HG02642 (cell line): Measurements from ENCODE around the gene TUBA4B.
"Not testable (repeated sequence)": the region's sequence is repeated elsewhere in the genome, so short reads cannot be mapped to it uniquely, and the experiment has no call there.

ENCODE experiments used
- ATAC-seq: cut with Tn5 transposase; IDR thresholded peaks from one replicate; pipeline ENCODE4 v1.9.1; 2021; ENCODE audit warnings: mild to moderate bottlenecking; ENCODE audit not compliant: unreplicated experiment, poor library complexity

TUBA4B gene

DNA sequence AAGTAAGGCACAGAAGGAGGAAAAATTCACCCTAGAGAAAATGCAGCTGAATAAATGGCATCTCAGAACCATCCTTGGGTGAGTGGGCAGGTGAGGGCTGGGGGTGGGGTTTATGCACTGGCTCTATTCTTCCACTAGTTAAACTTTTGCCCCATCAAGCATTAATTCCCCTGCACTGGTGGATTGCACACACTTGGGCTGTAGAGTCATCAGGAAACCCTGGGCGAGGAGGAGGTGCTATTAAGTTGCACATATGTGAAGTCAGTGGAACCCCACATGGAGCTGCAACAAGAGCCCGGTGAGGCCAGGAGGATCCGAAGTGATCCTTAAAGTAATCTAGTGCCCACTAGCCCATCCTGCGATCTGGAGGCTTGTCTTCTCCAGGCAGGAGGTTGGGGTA lies 19.3 kb downstream of the TUBA4B start:
- no peak for ATAC-seq

DNA sequence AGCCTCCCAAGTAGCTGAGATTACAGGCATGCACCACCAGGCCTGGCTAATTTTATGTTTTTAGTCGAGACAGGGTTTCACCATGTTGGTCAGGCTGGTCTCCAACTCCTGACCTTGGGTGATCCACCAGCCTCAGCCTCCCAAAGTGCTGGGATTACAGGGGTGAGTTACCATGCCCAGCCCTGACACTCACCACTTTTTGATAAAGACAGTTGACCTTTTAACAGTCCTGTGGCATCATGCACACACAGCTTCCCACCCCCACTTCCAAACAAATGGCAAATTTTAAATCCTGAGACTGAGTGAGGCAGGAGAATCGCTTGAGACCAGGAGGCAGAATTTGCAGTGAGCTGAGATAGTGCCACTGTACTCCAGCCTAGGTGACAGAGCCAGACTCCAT lies 20.0 kb downstream of the TUBA4B start:
- no peak for ATAC-seq

DNA sequence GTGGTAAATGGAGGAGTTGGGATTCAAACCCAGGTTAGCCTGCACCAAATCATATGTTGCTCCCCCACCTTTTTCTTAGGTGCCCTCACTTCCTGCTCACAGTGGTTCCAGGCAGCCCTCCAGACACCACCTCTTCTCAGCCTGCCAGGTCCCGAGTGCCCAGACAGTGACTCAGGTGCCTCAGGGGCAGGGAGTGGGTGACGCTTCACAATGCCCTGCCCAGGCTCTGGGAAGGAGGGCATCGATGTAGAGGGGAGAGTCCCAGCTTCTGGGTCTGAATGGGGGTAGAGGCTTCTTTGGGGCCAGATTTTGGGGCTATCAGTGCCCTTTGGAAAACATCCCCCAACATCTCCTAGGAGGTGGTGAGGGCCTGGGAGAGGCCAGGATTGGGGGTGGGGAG lies 20.9 kb downstream of the TUBA4B start:
- no peak for ATAC-seq

DNA sequence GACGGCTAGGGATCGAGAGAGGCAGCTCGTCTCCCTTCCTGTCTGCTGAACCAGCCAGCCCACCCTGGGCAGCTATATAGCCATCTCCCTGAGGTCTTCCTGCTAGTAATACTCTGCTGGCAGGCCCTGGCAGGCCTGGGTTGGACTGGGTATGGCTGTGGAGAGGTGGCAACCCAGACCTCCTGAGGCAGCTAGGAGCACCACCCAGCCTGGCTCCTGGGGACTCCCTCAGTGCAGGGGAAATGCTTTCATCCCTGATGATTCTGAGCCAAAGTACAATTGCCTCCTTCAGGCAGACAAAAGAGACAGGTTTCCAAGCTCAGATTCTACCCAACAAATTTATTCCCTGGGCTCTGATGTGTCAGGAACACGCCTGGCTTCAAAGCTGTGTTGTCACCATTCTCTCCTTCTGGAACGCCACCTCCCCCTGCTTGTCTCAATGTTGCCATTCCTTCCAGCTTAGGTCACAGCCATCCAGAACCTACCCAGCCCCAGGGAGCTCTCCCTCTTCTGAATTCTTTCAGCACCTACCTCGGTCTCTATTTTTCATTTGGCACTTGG lies 21.4 kb downstream of the TUBA4B start:
- no peak for ATAC-seq

DNA sequence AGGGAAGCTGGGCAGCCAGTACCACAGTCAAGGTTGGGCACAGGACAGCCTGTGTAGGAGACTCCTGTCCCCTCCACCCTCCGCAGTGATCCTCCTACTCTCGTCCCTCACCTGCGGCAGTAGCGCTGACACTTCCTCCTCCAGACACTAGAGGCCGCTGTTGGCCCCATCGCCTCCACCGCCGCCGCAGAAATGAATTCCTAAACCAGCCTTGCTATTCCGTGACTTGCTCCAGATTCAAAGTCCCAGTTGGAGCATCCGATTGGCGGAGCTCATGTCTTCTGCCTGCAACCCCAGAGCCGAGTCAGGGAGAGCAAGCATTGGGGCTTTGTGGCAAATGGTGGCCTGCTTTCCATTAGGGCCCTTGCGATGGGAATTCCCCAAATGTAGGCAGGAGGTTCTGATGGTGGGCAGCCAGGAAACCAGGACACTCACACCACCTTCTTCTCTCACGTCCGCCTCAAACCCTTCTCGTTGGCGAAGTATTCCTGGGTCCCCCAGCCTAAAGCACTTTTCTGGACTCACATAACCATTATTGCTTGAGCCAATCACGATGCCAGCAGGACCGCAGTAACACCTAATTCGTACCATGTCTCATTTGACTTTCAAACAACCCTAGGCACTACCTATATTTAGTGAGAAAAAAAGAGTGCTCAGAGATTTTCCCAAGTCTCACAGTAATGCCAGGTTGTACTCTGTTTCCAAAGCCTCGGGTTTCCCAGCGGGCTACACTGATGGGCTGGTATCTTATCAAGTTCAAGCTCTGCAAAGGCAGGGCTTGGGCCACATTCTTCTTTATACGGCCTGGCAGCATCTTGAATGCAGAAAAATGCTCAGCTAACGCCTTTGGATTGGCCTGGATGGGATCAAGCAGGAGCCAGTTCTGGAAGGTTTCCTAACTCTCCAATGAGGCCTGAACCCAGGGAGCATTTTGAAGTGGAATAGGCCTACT lies 24.9 kb downstream of the TUBA4B start:
- peak; percentile 26 for ATAC-seq

DNA sequence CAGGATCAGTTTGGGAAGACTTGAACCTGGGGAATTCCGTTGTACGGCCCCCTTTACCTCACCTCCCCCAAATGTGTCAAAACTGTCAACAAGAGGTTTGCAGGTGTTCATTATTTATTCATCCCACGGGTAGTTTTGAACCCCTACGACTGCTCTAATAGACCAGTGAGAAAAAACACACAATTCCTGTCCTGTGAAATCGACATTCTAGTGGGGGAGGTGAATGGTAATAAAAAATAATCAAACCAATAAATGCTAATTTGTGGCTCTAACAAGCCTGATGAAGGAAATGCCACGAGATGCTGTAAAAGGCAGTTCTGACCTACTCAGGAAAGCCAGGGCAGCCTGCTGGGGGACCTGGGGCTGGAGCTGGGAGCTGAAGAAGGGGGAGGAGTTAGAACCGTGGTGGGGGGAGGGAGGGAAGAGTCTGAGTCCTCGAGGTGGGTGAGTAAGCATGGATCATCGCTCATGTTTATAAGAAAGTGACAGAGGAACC lies 25.7 kb downstream of the TUBA4B start:
- no peak for ATAC-seq

DNA sequence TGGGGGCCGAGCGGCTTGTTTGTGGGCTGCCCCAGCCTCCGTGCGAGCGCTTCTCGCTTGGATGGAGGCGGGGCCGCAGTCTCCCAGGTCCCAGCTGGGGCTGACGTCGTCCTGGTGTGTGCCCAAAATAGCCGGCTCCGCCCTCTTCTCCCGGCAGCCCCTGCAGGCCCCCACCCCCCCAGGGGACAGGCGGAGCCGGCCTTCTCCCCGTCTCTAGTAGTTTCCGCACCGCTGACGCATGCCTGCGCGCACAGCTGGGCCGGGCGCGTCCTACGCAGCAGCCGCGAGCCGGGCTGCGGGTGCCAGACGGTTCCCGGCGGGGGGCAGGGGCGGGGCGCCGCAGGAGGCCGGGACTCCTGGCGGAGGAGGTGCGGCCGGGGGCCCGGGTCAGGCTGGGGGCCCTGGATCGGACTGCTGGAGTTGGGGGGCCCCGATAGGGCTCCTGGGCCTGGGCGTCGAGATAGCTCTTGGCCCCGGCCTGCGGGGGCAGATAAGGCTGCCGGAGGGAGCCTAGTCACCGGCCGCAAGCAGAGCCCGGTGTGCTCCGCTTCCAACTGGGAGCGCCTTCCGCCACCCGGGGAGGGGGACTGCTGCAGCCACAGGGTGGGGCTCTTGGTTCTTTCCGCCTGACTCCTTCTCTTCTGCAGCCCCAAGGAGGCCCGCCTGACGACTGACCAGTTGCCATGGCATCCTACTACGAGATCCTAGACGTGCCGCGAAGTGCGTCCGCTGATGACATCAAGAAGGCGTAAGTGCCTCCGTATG lies 26.3 kb downstream of the TUBA4B start, which contains the start of gene DNAJB2:
Gene DNAJB2 (plus strand): TSS at position 216 of the 765 bp plus-strand sequence. CDS start 468 bp downstream, at position 684.
- peak; percentile 91 for ATAC-seq

DNA sequence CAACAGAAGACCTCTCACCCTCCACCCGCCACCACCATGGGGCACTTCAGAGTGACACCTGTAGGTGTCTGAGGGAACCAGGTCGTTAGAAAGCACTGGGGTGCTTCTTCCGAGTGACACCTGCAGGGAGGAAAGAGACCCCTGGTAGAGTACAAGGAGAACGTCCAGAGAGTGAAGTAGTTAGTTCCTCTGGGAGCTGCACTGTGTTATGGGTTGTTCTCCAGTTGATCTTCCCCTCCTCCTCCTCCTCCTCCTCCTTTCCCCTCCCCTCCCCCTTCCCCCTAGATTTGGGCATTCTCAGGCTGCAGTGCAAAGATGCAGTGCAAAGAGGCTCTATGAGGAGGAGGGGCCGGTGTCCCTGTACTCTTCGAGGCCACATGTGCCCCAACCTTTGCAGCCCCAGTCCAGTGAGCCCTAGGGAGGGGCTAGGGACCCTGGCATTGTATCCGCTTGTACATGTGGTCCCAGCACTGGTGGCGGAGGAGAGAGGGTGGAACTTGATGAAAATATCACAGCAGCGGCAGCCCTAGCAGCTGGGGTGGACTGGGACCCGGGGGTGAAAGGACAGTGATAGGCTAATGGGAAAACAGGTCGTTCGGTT lies 27.0 kb downstream of the TUBA4B start:
- ATAC-seq: no peak

DNA sequence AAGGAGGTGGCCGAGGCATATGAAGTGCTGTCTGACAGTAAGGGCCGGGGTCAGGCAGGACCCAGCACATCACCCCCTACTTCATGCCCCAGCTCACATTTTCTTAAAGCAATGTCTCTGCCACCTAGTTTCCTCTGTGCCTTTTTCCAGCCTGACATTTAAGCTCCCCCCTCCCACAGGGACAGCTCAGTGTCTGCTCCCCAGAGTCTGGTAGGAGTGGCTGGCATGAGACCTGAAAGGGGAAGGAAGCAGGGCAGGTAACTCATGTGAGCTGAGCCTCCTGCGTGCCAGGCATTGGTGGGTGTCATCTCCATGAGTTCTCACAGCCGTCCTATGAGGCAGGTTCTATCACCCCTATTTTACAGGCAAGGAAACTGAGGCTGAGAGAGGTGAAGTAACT lies 27.6 kb downstream of the TUBA4B start:
- no peak for ATAC-seq

DNA sequence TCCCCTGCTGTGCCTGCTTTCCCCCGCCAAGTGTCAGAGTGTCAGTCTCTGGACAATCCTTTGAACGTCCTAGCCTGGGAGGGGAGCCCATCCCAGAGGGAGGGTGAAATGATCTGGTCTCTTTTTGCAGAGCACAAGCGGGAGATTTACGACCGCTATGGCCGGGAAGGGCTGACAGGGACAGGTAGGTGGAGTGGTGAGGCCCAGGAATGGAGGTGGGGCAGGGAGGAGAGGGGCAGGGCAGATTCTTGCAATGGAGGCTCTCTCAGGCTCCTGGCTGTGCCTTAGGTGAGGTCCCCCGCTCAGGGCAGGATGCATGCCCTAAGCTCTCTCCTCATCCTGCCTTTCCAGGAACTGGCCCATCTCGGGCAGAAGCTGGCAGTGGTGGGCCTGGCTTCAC lies 28.5 kb downstream of the TUBA4B start:
- ATAC-seq: no peak

DNA sequence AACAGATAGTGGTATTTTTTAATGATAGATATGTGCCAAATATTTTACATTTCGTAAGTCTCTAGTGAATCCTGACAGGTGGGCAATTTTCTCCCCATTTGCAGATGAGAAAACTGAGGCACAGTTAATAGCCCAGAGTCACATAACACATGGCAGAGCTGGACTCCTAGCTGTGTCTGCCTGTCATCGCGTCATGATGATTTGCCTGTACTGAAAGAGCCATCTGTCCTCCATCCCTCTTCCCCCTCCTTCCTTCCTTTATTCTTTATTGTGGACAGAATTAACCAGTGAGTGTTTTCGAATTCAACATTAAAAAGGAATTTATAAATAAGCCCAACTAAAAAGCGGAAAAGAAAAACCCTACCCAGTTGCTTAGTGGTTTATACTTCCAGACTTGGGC lies 29.3 kb downstream of the TUBA4B start:
- ATAC-seq: no peak

DNA sequence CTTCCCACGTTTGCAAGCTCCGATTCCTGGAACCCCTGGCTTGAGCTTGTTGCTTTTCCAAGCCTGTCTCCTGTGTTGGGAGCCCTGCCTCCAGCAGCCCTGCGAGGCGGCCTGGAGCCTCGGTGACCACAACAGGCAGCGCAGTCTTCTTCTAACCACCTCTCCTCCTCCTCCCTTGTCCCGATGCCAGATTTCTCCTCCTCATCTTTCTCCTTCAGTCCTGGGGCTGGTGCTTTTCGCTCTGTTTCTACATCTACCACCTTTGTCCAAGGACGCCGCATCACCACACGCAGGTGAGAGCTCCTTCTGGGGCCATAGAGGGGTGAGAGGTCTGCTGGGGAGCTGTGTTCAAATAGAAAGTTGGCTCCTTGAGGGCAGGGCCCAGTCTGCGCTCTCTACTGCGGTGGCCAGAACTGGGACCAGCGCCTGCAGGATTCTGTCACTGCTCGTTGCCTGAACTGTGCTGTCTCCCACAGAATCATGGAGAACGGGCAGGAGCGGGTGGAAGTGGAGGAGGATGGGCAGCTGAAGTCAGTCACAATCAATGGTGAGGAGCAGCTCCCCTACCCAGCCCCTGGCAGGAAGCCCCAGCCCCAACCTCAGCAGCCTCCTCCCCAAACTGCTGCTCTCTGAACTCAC lies 30.0 kb downstream of the TUBA4B start:
- ATAC-seq: no peak

DNA sequence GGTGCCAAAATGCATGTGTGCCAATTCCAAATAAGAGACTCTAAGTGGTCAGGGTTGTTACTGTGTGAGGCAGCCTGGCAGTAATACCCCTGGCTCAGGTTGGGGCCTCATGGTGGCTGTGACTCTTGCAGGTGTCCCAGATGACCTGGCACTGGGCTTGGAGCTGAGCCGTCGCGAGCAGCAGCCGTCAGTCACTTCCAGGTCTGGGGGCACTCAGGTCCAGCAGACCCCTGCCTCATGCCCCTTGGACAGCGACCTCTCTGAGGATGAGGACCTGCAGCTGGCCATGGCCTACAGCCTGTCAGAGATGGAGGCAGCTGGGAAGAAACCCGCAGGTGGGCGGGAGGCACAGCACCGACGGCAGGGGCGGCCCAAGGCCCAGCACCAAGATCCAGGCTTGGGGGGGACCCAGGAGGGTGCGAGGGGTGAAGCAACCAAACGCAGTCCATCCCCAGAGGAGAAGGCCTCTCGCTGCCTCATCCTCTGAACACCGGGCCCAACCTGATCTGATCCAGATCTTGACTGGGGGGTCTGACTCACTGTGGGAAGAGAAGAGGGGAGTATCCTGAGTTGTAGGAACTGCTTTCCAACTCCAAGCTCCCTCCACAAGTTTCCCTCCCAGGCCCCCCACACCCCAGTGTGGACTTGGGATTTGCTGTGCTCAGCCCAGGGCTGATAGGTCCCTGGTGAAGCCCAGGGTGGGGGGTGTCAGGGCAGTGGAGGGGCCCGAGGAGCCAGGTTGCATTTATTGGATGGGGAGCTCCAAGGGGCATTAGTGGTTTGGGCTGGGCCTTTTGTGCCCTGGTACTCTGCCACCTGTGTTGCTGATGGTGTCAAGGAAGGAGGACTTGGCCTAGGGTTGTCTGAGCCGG lies 31.7 kb downstream of the TUBA4B start:
- ATAC-seq: no peak

DNA sequence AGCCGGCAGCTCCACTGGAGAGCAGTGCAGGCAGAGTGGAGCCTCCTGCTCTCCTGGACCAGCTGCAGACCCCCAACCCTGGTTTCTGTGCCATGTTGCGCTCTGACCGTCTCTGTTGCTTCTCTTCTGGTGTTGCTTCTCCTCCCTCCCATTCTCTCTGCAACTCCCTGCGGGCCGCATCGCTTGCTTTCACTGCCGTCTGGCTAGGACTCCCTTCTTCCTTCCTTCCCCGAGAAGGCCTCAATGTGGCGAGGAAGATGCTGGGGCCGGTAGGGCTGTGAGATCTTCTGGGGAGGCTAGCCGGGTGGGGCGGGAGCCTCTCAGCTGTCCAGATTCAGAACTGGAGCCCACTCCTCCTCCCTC lies 32.3 kb downstream of the TUBA4B start:
- ATAC-seq: no peak

DNA sequence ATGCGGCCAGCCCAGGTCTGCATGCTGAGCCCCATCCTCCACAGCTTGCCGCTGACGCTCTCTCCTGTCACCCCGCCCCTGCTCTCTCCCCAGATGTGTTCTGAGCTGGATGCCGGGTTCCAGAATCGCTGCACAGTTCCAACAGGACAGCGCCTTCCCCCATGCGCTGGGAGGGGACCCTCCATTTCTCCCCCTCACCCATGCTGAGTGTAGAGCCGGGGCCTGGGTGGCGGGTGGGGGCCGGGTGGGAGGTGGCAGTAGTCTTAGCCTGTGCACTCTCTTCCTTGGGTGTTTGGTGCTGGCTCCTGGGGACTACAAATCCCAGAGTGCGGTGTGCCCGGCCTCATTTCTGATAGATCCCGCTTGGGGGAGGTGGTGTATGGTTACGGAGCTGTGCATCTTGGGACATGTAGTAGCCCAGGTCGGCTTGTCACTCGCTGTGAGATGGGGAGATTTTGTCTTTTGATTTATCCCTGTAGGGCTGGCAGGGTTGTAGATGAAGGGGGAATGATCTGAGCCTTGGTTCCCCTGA lies 32.9 kb downstream of the TUBA4B start:
- no peak for ATAC-seq

DNA sequence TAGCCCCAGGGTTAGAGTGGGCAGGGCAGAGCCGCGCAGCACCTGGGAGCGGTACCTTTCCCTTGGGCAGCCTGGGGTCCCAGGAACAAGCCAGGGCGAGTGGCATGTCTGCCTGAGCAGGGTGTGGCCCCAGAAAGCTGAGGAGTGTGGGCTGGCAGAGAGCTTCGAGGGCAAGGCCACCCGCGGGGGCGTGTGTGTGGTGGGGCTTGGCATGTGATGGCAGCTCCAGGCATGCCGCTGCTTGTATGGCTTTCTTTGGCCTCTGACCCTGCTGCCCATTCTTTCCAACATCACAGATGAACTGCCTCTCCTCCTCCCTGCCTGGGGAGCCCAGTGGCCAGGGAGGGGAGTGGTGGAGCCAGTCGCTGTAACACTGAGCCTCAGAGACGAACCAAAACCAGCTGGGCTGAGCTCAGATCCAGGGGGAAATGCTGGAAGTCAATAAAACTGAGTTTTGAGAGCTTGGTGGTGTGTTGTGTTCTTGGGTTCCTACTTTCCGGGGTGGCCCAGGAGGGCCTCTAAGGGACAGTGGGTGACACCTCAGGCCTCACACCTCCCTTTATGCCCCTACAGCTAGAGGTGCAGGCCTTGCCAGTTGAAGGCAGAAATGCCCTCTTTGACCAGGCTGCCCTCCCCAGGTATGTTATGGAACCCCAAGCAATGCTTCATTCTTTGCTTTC lies 33.5 kb downstream of the TUBA4B start:
- no peak for ATAC-seq

DNA sequence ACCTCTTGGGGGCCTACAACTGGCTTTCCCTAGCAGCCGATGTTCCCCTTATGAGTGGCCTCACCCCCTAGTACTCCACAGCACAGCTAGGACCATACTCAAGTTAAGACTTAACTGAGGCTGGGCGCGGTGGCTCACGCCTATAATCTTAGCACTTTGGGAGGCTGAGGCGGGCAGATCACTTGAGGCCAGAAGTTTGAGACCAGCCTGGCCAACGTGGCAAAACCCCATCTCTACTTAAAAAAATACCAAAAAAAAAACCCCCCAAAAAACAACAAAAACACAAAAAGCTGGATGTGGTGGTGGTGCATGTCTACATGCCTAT lies 34.0 kb downstream of the TUBA4B start:
- ATAC-seq: not testable (repeated sequence)

DNA sequence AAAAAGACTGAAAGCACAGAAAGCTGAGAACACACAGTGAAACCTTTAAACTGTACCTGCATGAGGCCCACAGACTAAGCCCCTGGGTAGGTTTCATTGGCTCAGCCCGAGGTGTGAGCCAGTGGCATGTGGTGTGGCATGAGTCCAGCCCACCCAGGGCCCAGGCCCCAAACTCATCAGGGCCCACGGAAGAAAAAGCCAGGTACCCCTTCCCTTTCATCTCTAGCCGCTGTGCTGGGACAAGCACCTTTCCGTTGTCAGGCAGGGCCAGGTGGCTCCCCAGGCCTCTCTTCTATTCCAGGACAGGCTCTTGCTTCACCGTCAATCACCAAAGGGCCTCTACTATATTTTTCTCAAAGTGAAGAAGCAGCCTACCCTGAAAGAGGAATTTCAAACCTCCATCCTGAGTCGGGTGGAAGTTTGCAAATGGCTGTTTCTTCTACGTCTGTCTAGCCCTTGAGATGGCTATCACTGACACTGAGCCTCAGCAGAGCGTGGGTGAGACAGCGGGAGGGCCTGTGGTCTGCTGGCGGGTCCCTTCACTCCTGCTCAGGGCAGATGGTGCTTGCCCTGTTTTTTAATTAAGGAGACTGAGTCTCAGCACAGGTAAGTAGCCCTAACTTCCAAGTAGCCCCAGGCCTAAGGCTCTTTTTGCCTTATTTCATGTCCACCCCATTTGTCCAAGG lies 34.7 kb downstream of the TUBA4B start:
- ATAC-seq: no peak
